Lung (tissue), 12 donors: ENCODE measurements around the gene ARL9. TPM values are rescaled to one million over a fixed set of nuclear protein-coding genes. Genes with fewer than 3 reads are reported as not detected.

Experiments
- ATAC-seq: fragments of 200-7000 bp; cut with Tn5 transposase; one replicate; pipeline ENCODE4 v1.9.1; 2020; ENCODE audit warnings: moderate number of reproducible peaks; ENCODE audit not compliant: insufficient read depth, low FRiP score
- DNase-seq, 3 donors: peaks; one replicate each; pipeline ENCODE4 v3.0.0-alpha.2; 2013 to 2017
- H3K27ac ChIP-seq, 2 donors: one replicate each; pipeline ENCODE4 v1.5.1; 2013; ENCODE audit warnings: mild to moderate bottlenecking in 2 of 2, moderate library complexity in 2 of 2, control low read depth in 1 of 2, inconsistent platforms in 1 of 2, low read depth in 1 of 2, low read length in 1 of 2
- H3K27me3 ChIP-seq, 3 donors: one replicate each; pipeline ENCODE4 v1.5.1; 2013; ENCODE audit warnings: low read length in 2 of 3; ENCODE audit not compliant: control insufficient read depth in 3 of 3, insufficient read depth in 3 of 3
- H3K36me3 ChIP-seq, 4 donors: one replicate each; pipeline ENCODE4 v1.5.1; 2013; ENCODE audit warnings: low read length in 4 of 4, mild to moderate bottlenecking in 1 of 4, moderate library complexity in 1 of 4; ENCODE audit not compliant: control insufficient read depth in 4 of 4, insufficient read depth in 4 of 4
- H3K4me1 ChIP-seq, 5 donors: one replicate each; pipeline ENCODE4 v1.5.1; 2013; ENCODE audit warnings: low read length in 5 of 5, mild to moderate bottlenecking in 2 of 5, moderate library complexity in 1 of 5; ENCODE audit not compliant: control insufficient read depth in 5 of 5, insufficient read depth in 5 of 5
- H3K4me3 ChIP-seq: one replicate; pipeline ENCODE4 v1.5.1; 2013; ENCODE audit warnings: mild to moderate bottlenecking, control low read depth, moderate library complexity
- H3K9ac ChIP-seq, 2 donors: one replicate each; pipeline ENCODE4 v1.5.1; 2013; ENCODE audit warnings: low read length in 2 of 2, control low read depth in 1 of 2; ENCODE audit not compliant: insufficient read depth in 1 of 2
- H3K9me3 ChIP-seq, 4 donors: one replicate each; pipeline ENCODE4 v1.5.1; 2013; ENCODE audit warnings: low read length in 3 of 4, mild to moderate bottlenecking in 1 of 4, moderate library complexity in 1 of 4; ENCODE audit not compliant: control insufficient read depth in 4 of 4, insufficient read depth in 3 of 4
- CTCF ChIP-seq: IDR thresholded peaks from 2 replicates; pipeline ENCODE4 v1.5.1; 2012; ENCODE audit warnings: mild to moderate bottlenecking; ENCODE audit errors: control extremely low read depth, extremely low read depth
- WGBS, 2 donors: extraction: QIAGEN DNeasy Blood & Tissue Kit; methylation state at CpG; one replicate each; pipeline ENCODE4 v1.1.7; 2013; 5-methylcytosine and 5-hydroxymethylcytosine counted together
- polyA plus RNA-seq, 2 donors: library from polyadenylated mRNA; stranded (reverse); fragments of 200-250 nt; gene quantifications; one replicate each; pipeline ENCODE4 v1.2.1, GENCODE V29; 2013
- total RNA-seq, 2 donors: library from RNA; depleted of rRNA in 1 of 2; stranded (reverse); fragments of >200 nt in 1 of 2; gene quantifications; one replicate each; pipeline ENCODE4 v1.2.1, GENCODE V29; 2014 to 2021
- donor health status: control.
- donor health status: control.
- donor health status: Bipolar disorder and iron deficiency.
- donor health status: healthy.
- donor health status: DM: yes; HTN: yes; CAD: no.

ARL9 gene
- total and polyA plus RNA-seq, 4 donors, result 0.08 to 0.13 TPM; not detected in 2

GRCh38 chr4:56552273-56552672 lies 46.7 kb downstream of the ARL9 start:
- no peak for TF ChIP-seq CTCF
- H3K4me3 ChIP-seq, result no peak overlapping the region
- no peaks in the 10 kb centered on the region for H3K4me1 ChIP-seq
- no peak overlapping the region for H3K9ac ChIP-seq
- no peak overlapping the region for H3K27ac ChIP-seq
- ATAC-seq, result no peak
- no peaks in the 10 kb centered on the region for H3K27me3 ChIP-seq
- no peak for DNase-seq
- H3K9me3 ChIP-seq, result no peaks in the 10 kb centered on the region
- no peaks in the 10 kb centered on the region for H3K36me3 ChIP-seq

GRCh38 chr4:56570041-56570440 lies 64.5 kb downstream of the ARL9 start:
- H3K36me3 ChIP-seq, result no peaks in the 10 kb centered on the region
- no peaks in the 10 kb centered on the region for H3K4me1 ChIP-seq
- 87 to 93% methylated on average over 4 of the region's 4 CpGs for WGBS, 2 donors
- no peaks in the 10 kb centered on the region for H3K9me3 ChIP-seq
- ATAC-seq (no peak), DNase-seq (no peak)
- no peak overlapping the region for H3K4me3 ChIP-seq
- no peak for TF ChIP-seq CTCF
- no peaks in the 10 kb centered on the region for H3K27me3 ChIP-seq
- no peak overlapping the region for H3K9ac ChIP-seq
- H3K27ac ChIP-seq, result no peak overlapping the region

Other genes starting within 250 kb of the ARL9 start
- gene AASDH, start 118.3 kb upstream of the ARL9 start, total RNA-seq, result 10 to 100 TPM in 1 of 2 donors, 1 to 10 TPM in 1; 9.0 to 23.4 TPM
- 1 to 10 TPM; 2.4 to 5.3 TPM for gene AASDH, start 118.3 kb upstream of the ARL9 start, polyA plus RNA-seq
- 10 to 100 TPM in 1 of 2 donors, 1 to 10 TPM in 1; 7.4 to 10.7 TPM for gene PPAT, start 70.2 kb upstream of the ARL9 start, total RNA-seq
- 1 to 10 TPM; 2.0 to 4.7 TPM for gene PPAT, start 70.2 kb upstream of the ARL9 start, polyA plus RNA-seq
- gene PAICS, start 69.5 kb upstream of the ARL9 start, total RNA-seq, result 10 to 100 TPM; 28.0 to 47.0 TPM
- 10 to 100 TPM; 35.4 to 44.6 TPM for gene PAICS, start 69.5 kb upstream of the ARL9 start, polyA plus RNA-seq
- gene SRP72, start 38.2 kb upstream of the ARL9 start, total RNA-seq, result 10 to 100 TPM; 93.2 to 98.0 TPM
- gene SRP72, start 38.2 kb upstream of the ARL9 start, polyA plus RNA-seq, result 10 to 100 TPM; 31.1 to 49.0 TPM
- gene HOPX, start 175.5 kb downstream of the ARL9 start, total RNA-seq, result 100 to 1,000 TPM; 144 to 450 TPM
- gene HOPX, start 175.5 kb downstream of the ARL9 start, polyA plus RNA-seq, result 100 to 1,000 TPM; 731 to 792 TPM